Adrenal gland (tissue), 12 donors: ENCODE measurements around the gene CAMTA1. TPM values are rescaled to one million over a fixed set of nuclear protein-coding genes. Genes with fewer than 3 reads are reported as not detected.

Experiments used
- DNase-seq, 7 donors: peaks; one replicate each; pipeline ENCODE4 v3.0.0-alpha.2; 2019 to 2020
- H3K27ac ChIP-seq, 5 donors: fragments of 200-600 bp; sonication (generic) in 4 of 5; 1 replicate in 3 of 5; 2 replicates in 2 of 5; pipeline versions ENCODE4 v1.5.1 to v1.8.0; 2016 to 2020; ENCODE audit warnings: mild to moderate bottlenecking in 1 of 5
- H3K27me3 ChIP-seq: fragments of 200-600 bp; 2 replicates; pipeline ENCODE4 v1.8.0; 2021
- H3K36me3 ChIP-seq, 2 donors: fragments of 200-600 bp; replicated peaks in 1 of 2; 1 replicate in 1 of 2; 2 replicates in 1 of 2; pipeline versions ENCODE4 v1.5.1 to v1.8.0; 2018 to 2022
- H3K4me1 ChIP-seq, 2 donors: fragments of 200-600 bp; replicated peaks in 1 of 2; 1 replicate in 1 of 2; 2 replicates in 1 of 2; pipeline versions ENCODE4 v1.5.1 to v1.8.0; 2018 to 2021
- H3K4me3 ChIP-seq, 4 donors: fragments of 200-600 bp; sonication (generic) in 3 of 4; one replicate each; pipeline ENCODE4 v1.5.1; 2016 to 2018
- H3K9me3 ChIP-seq, 3 donors: fragments of 200-600 bp; sonication (generic) in 1 of 3; replicated peaks in 1 of 3; 1 replicate in 2 of 3; 2 replicates in 1 of 3; pipeline versions ENCODE4 v1.5.1 to v1.8.0; 2016 to 2021
- CTCF ChIP-seq, 6 experiments: fragments of 450-650 bp in 4 of 6; fragments of 200-600 bp in 2 of 6; sonication (generic) in 1 of 6; IDR thresholded peaks; 1 replicate in 5 of 6; 2 replicates in 1 of 6; pipeline versions ENCODE4 v1.5.1 to v1.8.0; 2016 to 2021; ENCODE audit warnings: antibody characterized with exemption in 6 of 6, mild to moderate bottlenecking in 2 of 6, moderate library complexity in 1 of 6
- POLR2A ChIP-seq, 2 donors: fragments of 450-650 bp; IDR thresholded peaks; one replicate each; pipeline ENCODE4 v1.6.1; 2017; ENCODE audit warnings: antibody characterized with exemption in 2 of 2, mild to moderate bottlenecking in 2 of 2, moderate library complexity in 1 of 2
- WGBS, 4 donors: extraction: QIAGEN DNeasy Blood & Tissue Kit in 2 of 4; methylation state at CpG; one replicate each; pipeline versions ENCODE4 v1.1.5 to v1.1.7; 2013 to 2017; 5-methylcytosine and 5-hydroxymethylcytosine counted together
- intact Hi-C, 2 donors: fragments of 100-400 bp; cut with DNase I; formaldehyde crosslinking; loops; one replicate each; pipeline versions ENCODE4 v1.14.1 to v1.15.0; 2022 to 2023
- polyA plus RNA-seq, 3 donors: library from polyadenylated mRNA; stranded (reverse); fragments of 200-250 nt in 2 of 3; fragments of 350-450 nt in 1 of 3; fragmentation: Illumina TruSeq in 1 of 3; extraction: RNeasy Lipid Tissue Mini Kit (QIAGEN cat#74804) in 1 of 3; gene quantifications; one replicate each; pipeline ENCODE4 v1.2.3, GENCODE V29; 2013 to 2014
- total RNA-seq, 9 donors: library from RNA; depleted of rRNA in 4 of 9; stranded (reverse); fragments of >200 nt in 4 of 9; fragments of 120-200 nt in 1 of 9; fragmentation: NEBNext Ultra II Directional in 1 of 9; extraction: Animal tissue kit (Norgen Biotek cat#: 25700) in 1 of 9; gene quantifications; one replicate each; pipeline versions ENCODE4 v1.1.0 to v1.2.4, GENCODE V29; 2013 to 2023
- donor health status: healthy with polysubstance abuse.
- donor health status: Bipolar disorder and iron deficiency.
- donor health status: DM: yes; HTN: yes; CAD: no.
- donor health status: DM: no; HTN: no; CAD: no.
- donor health status: DM: no; HTN: no; CAD: no.
- donor health status: DM: yes; HTN: yes; CAD: no.

The CAMTA1 gene
- total and polyA plus RNA-seq, 12 donors: 62.9 to 141 (median 96.9) TPM

GRCh38 chr1:7128293-7128692 is 343.0 kb downstream of the CAMTA1 start:
- TF ChIP-seq POLR2A (IDR thresholded peaks at IDR 0.05): no peak
- TF ChIP-seq CTCF (IDR thresholded peaks at IDR 0.05): no peak
- Histone ChIP-seq H3K4me3 (no peak overlapping the region), H3K27me3 (no peaks in the 10 kb centered on the region), H3K9me3 (no peaks in the 10 kb centered on the region), H3K36me3 (no peaks in the 10 kb centered on the region), H3K4me1 (no peaks in the 10 kb centered on the region), H3K27ac (no peak overlapping the region)
- intact Hi-C loops: no loop called here
- 81 to 100% (median 92%) methylated on average over 2 of the region's 2 CpGs for WGBS, 4 donors
- DNase-seq: no peak

GRCh38 chr1:7130127-7130526 is 344.9 kb downstream of the CAMTA1 start:
- WGBS, 4 donors: 88 to 95% (median 91%) methylated on average over 3 to 4 of the region's 4 CpGs
- no peaks in the 10 kb centered on the region for H3K9me3 ChIP-seq
- no peak overlapping the region for H3K4me3 ChIP-seq
- no peaks in the 10 kb centered on the region for H3K36me3 ChIP-seq
- no peak overlapping the region for H3K27ac ChIP-seq
- H3K4me1 ChIP-seq: no peaks in the 10 kb centered on the region
- DNase-seq: no peak
- no peaks in the 10 kb centered on the region for H3K27me3 ChIP-seq
- no peak for TF ChIP-seq POLR2A (IDR thresholded peaks at IDR 0.05)
- TF ChIP-seq CTCF (IDR thresholded peaks at IDR 0.05): no peak
- intact Hi-C loops: no loop called here

GRCh38 chr1:7135493-7135892 is 350.2 kb downstream of the CAMTA1 start:
- WGBS, 4 donors: 87 to 97% (median 94%) methylated on average over 3 of the region's 3 CpGs
- Histone ChIP-seq H3K9me3 (no peaks in the 10 kb centered on the region), H3K36me3 (no peaks in the 10 kb centered on the region), H3K27me3 (no peaks in the 10 kb centered on the region), H3K4me1 (no peaks in the 10 kb centered on the region), H3K4me3 (no peak overlapping the region), H3K27ac (no peak overlapping the region)
- intact Hi-C loops: no loop called here
- no peak for DNase-seq
- TF ChIP-seq POLR2A (IDR thresholded peaks at IDR 0.05): no peak
- TF ChIP-seq CTCF (IDR thresholded peaks at IDR 0.05): no peak

GRCh38 chr1:7136166-7136953 is 351.1 kb downstream of the CAMTA1 start:
- intact Hi-C loops: no loop called here
- no peak for DNase-seq
- TF ChIP-seq CTCF (IDR thresholded peaks at IDR 0.05) (no peak), POLR2A (IDR thresholded peaks at IDR 0.05) (no peak)
- Histone ChIP-seq H3K27me3 (no peaks in the 10 kb centered on the region), H3K4me1 (no peaks in the 10 kb centered on the region), H3K36me3 (no peaks in the 10 kb centered on the region), H3K9me3 (no peaks in the 10 kb centered on the region), H3K4me3 (no peak overlapping the region), H3K27ac (no peak overlapping the region)
- 71 to 80% (median 72%) methylated on average over 8 of the region's 8 CpGs for WGBS, 4 donors
